Stimulated activated CD4-positive, alpha-beta T cell treated with anti-CD3 and anti-CD28 coated beads, Interleukin-1b, Interleukin-23, amount 100 ng/mL, for 1 hour (primary cell): Measurements from ENCODE around the gene RUNX1.

Experiments
- DNase-seq, 2 donors: peaks; one replicate each; pipeline ENCODE4 v3.0.0-alpha.2; 2020; ENCODE audit warnings: low read depth in 2 of 2

The RUNX1 gene

DNA sequence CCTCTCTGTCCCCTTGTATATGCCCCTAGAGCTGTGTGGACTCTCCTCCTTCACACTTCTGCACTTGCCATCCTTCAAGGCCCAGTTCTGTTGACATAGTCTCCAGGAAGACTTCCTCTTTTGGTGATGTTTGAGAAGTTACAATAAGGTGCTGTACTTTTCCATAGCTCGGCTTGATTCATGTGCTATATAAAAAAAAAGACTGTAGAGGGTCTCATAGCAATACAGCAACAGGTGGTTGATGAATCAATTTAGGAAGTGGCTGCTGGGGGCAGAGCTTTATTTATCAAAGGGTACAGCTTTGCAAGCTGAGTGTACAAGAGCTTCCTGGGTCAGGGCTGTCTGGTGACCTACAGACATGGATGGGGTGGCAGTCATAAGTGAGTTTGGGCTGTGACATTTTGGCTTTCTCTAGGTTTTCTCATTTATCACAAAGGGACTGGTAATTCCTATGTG, 102.7 kb downstream of the RUNX1 start:
- no peak for DNase-seq

DNA sequence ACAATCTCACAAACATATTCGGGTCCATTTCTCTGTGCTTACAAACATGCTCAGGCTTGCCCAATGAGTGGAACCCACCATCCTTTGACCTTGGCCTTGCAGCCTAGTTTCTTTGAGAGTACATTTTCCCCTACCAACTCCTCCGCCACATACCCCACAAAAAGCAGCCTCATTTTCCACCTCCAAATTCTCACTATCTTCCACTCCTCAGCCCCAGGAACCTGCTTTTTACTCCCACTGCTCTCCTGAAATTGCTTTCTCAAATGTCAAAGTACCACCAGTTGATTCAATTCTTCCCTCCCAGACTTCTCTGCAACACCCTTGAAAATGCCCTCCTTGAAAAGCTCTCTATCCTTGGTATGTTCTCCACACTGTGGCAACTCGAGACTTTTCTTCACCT, 103.8 kb downstream of the RUNX1 start:
- no peak for DNase-seq

DNA sequence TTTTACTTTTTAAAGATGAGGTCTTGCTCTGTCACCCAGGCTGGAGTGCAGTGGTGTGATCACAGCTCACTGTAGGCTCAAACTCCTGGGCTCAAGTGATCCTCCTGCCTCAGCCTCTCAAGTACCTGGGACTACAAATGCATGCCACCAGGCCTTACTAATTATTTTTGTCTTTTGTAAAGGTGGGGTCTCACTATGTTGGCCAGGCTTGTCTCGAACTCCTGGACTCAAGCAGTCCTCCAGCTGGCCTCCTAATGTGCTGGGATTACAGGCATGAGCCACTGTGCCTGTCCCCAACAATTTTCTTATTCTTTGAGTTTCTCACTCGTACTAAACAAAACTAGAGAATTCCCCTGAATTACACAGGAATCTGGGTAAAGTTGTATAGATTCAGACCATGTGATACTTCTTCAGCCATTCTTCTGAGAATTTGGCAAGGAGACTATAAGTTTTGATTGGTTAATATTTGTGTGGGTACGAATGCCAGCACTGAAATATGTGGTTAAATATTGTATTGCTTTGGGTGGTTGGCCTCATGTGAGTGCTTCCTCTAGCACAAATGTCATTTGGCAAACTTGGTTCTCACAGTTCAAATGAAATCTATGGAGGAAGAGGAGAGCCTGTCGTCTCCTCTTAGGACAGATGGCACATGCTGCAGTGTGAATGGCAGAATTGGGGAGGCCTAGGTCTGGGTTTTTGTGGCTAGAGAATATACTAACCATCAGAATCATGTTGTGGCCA, 104.9 kb downstream of the RUNX1 start:
- no peak for DNase-seq

DNA sequence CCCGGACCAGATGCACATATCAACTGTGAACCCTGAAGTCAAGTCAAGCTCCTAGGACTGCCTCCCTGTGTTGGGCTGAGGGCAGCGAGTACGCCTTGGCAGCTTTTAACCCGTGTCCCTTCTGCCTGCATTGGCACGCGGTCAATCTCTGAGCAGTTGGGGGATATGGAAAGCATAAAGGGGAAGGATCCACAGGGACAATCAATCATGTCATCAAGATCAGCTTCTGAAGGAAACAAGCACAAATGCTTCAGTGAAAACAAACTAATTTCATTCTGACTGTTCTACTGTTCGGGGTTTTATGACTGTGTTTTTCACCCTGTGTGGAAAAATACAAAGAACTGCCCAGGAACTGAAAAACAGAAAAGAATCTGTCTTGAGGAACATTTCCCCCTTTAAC, 106.2 kb downstream of the RUNX1 start:
- no peak for DNase-seq

DNA sequence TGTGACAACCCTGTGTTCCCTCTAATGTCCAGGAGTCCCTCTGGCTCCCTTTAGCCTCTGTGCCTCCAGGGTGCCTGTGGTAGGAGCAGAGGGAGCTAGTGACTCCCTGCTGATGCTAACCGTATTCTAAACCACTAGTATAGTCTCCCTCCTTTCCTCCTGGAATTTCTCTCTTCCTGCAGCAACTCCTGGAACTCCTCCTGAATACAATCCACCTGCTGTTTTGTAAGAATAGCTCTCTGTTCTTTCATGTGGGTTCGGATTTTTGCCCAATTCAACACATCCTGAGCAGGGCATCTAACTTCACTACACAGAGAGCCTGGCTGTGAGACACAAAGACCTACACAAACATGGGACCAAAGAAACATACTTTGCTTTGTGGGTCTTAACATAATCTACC, 107.9 kb downstream of the RUNX1 start:
- DNase-seq, result no peak

DNA sequence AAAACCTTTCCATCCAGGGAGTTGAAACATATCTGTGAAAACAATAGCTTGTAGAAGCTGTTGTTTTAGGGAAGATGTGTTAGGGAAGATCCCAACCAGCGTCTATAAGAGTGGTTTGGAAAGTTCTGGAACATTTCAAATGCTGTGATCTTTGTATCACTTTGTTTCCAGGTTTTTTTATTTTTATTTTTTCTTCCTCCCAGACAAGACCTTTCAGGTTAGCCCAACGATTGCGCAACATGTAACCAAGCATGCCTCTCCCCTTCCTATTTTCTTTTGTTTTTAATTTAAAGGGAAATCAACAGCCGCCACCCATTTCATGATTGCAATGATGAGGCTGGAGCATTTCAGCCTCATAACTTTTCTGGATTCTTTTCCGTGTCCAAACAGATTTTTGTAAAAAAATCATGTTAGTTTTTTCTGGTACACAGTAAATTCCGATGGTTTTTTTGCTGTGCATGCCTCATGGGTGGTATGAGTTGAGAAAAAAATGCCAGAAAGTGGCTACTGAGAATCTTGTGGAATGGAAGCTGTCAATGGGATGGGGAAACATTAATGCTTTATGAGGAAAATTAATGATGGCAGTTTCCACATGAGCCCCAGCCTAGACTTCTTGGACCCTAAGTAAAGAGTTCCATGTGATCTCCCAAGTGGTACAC, 109.3 kb downstream of the RUNX1 start:
- DNase-seq, result no peak

DNA sequence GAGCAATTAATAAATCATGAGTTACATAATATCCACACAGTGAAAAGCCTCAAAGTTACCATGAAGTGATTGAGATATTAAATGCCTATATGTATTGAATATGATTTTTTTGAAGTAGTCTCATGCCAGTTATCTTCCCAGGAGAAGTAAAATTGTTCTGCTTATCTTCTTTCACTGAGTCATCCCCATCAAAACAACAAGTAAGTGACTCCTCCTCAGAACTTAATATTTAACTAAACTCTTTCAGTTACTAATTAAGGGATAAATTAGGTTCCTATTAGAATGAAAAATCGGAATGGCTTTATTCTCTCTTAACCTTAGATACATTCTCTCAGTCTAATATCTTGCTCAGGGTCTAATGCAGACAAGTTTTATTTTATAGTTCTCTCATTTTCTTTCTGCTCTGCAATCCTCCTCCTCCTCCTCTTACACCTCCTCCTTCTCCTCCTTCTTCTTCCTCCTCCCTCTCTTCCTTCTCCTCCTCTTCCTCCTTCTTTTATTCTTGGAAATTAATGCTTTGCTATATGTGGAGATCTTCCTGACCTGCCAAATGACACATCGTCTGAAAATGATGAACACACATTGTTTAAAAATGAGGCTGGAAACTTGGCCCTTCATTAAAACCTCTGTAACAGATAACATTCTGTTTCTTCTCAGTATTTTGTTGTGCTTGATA, 110.9 kb downstream of the RUNX1 start:
- no peak for DNase-seq

DNA sequence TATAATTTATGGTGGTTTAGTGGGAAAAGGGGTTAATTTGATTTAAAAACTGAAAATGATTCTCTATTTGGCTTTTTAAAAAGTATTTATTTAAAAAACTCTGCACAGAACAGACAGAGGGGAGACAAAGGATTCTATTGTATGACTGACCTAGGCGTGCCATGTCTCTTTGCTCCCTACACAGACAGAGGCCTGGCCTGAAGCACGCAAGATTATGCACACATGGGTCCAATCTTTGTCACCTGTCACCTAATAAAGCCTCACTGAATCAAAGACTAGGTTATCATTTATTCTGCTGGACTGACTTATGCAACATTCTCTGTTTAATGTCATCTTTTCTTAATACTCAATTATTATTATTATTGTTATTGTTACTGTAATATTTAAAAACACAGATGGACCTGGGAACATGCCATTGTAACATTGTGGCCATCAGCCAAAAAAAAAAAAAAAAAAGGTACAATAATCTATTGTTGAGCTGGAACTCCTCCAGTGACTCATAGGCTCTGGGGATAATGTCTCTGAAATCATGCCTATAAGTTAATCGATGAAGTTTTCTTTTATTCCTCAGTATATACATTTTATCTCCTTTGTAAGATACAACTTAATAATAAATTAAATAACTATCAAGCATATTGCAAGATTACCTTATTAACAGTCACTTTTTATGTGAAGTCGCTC, 112.1 kb downstream of the RUNX1 start:
- DNase-seq, result no peak

DNA sequence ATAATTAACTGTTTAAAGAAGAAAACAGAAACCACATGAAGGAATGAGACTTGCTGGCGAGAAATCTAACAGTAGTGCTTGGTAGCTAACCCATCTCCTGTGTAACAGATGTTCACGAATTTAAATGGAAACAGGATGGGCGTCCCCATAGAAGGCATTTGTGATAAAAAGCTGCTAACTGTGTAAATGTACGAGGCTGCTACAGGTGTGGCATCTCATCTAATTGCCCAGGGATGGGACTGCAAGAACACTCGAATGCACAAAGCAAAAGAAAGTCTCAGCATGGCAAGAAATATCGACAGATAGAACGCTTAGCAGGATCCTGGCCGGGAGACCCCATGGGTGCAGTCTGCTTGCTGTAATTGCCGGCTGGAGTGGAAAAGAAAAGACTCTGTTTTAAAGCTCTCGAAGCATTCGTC, 112.7 kb downstream of the RUNX1 start:
- DNase-seq, result no peak

DNA sequence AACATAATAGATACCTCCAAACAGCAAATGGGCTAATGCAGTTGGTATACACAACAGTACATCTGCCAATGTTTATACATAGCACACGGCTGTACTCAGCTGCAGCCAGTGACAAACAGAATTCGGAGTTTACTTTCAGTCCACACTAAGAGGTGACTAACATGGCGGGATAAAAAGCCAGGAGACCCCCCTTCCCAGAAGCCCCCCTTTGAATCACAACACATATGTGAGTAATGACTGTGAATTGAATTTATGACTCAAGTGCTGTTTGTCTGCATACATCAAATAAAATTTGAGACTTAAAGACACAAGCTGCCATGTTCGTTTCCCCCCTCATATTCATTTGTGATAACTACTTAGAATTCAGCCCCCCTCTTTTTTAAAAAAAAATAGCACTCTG, 113.2 kb downstream of the RUNX1 start:
- no peak for DNase-seq

DNA sequence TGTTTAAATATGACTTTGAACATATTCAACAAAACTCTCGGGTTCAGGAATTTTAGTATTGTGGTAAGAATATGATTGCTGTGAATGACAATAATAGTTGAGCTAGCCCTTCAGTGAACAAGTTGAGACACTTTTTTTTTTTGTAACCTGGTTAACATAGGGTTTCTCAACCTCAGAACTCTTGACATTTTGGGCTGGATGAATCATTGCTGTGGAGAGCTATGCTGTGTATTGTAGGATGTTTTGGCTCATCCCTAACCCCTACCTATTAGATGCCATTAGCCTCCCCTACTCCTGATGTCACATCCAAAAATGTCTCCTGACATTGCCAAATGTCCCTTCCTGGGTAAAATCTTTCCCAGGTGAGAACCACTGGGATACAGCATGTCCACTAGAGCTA, 113.7 kb downstream of the RUNX1 start:
- DNase-seq, result no peak

DNA sequence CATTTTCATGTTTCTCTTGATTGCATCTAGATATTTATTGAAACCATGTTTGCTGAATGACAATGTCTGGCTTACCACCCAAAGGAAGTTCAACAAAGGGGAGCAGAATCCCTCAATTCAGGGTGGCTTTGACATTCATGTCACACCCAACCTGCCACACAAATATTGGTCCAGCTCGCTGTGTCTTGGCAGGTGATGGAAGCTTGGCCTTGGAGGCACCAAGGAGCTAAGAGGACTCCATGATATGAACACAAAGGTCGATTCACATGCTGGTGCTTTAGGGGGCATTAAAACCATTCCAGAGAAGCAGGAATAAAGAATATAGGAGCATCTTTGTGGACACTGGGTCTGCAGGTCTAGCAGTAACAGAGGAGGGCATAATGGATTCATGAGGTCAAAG, 114.8 kb downstream of the RUNX1 start:
- no peak for DNase-seq

DNA sequence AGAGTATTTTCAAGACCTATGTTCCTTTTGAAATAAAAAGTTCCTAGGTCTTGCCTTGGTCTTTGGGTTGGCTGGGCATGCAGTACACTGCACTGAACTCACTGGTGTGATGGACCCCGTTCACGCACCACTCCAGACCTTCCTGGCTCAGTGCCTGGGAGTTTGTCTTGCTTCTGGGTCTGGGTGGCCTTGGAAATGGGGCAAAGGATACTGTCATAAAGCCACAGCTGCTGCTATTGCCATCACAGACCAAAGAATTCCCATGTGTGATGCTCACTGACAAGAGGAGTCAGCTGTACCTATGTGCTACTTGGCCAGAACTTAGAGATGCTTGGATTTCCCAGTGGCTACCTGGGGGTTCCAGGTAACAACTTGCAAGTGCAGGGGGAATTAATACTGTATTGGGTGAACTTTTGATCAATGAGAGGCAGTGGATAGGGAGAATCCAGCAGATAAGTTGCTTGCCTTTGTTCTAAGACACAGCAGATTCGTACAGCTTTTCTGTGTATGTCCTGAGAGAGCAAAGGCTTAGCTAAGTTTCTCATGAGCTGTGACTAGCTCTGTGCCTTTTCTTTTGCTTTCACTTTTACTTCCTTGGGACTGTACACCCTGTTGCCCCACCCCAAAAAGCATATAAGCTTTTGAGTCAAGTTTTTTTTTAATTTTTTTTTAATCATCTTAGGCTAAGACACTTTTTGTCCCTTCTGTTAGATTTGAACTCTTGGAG, 115.3 kb downstream of the RUNX1 start:
- no peak for DNase-seq

DNA sequence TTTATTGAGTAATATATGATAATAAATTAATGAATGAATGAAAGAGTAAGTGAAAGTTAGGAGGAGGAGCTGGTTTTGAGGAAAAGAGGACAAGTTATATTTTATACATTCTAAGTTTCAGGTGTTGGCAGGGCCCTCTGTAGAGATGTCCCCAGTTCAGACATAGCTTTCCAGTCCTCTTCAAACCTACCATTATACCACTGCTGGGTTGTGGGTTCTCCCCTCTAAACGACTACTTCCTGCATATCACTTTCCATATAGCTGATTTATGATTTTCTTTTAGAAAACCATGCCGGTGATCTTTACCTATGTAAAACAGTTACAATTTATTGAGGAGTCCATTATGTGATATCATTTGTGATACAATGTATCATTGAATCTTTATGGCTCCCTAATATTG, 116.9 kb downstream of the RUNX1 start:
- DNase-seq, result no peak

DNA sequence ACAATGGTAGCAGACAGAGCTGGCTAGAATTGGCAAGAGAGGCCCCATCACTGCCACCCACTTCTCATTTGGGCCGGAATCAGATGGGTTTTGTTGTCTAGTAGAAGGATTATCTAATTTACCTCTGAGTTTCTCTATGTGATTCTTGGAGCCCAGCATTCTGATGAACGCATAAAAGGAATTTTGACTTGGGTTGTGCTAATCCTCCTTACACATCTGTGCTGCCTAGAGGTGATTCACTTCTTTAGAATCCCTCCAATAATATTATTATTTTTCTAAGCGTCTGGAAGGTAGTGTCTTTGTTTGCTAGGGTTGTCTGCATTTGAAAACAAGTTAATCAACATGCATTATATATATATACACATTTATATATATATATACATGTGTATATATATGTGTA, 118.1 kb downstream of the RUNX1 start:
- no peak for DNase-seq

DNA sequence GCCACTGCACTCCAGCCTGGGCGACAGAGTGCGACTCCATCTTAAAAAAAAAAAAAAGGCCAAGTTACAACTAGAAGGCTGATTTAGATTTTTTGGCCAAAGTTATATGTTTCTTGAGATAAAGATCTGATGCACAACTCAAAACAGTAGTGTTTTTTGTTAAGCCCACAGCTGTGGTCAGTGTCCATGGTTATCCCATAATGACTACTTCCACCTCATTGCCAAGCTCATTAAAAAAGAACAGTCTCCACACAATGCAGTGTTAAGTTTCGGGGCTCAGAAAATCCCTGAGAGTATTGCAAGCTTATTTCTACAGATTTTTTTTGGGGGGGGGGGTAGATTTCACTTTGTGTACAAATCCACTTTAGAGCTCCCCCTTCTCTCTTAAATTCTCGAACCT, 120.5 kb downstream of the RUNX1 start:
- no peak for DNase-seq

DNA sequence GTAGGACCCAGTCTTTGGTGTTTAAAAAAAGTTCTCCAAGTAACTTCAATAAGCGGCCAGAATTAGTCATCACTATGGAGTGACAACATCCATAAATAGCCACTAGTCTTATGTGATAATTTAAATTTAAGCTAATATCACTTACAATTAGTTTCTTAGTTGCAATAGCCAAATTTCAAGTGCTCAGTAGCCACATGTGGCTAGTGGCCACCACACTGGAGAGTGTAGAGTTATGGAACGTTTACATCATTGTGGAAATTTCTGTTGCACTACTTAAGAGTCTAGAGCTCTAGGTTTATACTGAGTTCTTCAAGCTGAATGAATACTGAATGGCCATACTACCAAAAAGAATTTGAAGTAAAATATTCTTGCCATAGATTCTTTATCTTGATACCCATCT, 121.1 kb downstream of the RUNX1 start:
- no peak for DNase-seq

DNA sequence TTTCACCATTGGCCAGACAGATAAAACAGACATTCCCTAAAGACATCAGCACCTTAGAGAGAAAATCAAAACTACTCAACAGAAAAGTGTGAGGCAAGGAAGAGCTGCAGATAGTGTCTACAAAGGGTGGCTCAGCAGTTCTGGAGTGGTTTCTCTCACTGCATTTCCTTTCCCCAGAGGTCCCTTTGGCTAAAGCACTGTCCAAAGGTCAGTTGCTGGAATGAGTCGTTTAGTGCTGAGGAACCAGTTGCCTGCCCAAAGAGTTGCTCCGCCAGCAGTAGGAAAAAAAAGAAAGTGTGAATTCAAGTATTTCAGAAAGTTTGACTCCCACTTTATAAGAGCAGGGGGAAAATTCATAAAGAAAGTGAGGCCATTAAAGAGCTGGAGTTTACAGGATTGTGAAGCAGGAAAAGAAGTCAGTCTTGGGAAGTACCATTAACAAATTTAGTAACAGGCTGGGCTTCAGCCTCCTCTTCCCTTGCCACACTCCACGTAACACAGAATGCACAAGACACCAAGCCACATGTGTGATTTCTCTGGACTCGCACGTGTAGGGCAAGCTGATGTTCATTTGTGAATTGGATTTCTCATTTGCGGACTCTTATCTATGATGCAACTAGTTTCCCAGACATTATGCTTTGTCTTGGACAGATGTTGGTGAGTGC, 122.2 kb downstream of the RUNX1 start:
- DNase-seq, result no peak

DNA sequence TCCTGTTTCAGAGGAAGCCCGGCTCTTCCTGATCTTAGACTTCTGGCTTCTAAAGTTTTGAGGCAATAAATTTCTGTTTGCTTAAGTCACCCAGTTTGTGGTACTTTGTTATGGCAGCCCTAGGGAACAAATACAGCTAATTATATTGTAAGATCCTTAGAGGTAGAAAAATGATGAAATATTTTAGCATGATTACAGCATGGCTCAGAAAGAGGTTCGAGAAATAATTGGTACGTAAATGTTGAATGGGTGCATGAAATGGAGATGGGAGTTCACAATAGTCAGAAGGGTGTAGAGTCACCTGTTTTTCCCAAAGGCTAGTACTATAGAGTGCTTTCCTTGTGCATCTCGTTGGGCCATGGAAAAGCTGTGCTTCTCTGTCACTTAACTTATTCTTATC, 123.5 kb downstream of the RUNX1 start:
- DNase-seq, result no peak

DNA sequence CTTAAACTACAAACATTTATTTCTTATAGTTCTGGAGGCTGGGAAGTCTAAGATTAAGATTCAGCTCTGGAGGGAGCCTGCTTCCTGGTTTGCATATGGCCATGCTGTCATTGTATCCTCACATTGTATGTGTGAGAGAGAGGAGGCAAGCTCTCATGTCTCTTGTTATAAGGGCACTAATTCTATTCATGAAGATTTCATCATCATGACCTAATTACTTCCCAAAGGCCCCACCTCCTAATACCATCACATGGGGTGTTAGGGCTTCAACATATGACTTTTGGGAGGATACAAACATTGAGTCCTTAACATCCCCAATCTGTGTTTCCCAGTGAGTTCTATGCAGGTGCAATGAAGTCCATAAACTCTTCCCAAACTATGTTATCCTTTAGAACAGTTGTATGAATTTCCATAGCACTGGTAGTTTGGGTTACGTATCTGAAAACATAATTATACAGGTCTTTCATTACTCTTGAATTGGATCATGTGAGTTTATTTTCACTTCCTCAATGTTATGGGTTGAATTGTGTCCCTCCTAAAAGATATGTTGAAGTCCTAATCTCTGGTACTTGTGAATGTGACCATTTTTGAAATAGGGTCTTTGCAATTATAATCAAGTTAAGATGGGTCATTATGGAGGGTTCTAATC, 124.2 kb downstream of the RUNX1 start:
- DNase-seq, result no peak

DNA sequence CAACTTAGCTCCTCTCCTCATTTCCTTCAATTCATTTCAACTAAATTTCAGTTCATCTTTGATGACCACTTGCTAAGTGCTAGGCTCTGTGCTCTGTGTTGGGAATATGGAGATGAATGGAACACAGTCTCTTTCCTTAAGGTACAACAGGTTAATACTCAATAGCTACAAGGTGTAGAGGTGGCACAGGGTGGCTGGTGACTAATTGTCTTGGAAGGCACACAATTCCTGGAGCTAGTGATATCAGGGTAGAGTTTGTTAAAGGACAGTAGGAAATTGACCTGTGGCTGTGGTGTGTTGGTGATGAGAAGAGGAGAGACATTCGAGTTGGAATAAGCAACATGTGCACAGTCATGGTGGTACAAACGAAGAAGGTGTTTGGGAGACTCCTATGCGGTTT, 124.9 kb downstream of the RUNX1 start:
- DNase-seq, result no peak
